ENCODE results near the gene MTG2. TPM values are rescaled to one million over a fixed set of nuclear protein-coding genes. Genes with fewer than 3 reads are reported as not detected.
A peak's percentile ranks its signal among the peaks of the same experiment; 100 is the strongest.

MTG2 gene
- total RNA-seq, 2 donors from 2014 or later: 30.4 to 46.7 TPM

DNA sequence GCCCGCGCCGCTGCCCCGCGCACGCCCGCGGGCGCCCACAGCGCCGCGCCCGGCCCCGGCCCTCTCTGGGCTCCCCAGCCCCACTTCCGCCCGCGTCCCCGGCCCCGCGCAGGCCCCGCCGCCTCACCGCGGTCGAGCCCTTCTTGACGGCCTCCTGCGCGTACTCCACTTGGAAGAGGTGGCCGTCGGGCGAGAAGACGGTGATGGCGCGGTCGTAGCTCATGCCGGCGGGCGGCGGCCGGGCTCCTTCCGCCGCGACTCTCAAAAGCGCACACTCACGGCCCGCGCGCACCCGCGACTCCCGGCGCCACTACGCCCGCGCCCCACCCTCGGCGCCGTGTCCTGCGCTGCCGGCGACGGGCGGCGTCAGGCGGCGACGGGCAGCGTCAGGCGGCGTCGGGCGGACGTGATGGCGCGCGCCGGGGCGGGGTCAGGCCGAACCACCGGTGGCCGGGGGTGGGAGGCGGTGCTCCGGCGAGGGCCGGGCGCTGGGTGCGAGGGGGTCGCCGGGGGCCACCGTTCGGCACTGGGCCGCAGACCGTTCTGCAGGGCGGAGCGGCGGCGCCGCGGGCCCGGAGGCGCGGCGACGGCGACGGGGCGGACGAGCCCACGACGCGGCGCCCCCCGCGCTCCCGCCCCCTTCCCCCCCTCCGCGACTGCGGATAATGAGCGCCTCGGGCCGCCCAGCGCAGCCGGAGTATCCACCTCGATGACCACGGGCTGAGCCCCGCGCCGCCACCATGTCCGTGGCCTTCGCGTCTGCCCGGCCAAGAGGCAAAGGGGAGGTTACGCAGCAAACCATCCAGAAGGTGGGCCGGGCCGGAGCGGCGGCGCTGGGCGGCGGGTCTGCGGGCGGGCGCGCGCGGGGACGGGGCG, 39.5 kb upstream of the MTG2 start, which contains the start of the genes PSMA7 and SS18L1:
TSS of gene PSMA7 (minus strand) at position 314 of the 876 bp plus-strand sequence. CDS start at position 223, 91 bp downstream.
TSS of gene SS18L1 (plus strand) at position 689 of the 876 bp plus-strand sequence. CDS start at position 741, 52 bp downstream.
- no peaks in the 10 kb centered on the region for H3K27me3 ChIP-seq
- TF ChIP-seq, protein P1, sequence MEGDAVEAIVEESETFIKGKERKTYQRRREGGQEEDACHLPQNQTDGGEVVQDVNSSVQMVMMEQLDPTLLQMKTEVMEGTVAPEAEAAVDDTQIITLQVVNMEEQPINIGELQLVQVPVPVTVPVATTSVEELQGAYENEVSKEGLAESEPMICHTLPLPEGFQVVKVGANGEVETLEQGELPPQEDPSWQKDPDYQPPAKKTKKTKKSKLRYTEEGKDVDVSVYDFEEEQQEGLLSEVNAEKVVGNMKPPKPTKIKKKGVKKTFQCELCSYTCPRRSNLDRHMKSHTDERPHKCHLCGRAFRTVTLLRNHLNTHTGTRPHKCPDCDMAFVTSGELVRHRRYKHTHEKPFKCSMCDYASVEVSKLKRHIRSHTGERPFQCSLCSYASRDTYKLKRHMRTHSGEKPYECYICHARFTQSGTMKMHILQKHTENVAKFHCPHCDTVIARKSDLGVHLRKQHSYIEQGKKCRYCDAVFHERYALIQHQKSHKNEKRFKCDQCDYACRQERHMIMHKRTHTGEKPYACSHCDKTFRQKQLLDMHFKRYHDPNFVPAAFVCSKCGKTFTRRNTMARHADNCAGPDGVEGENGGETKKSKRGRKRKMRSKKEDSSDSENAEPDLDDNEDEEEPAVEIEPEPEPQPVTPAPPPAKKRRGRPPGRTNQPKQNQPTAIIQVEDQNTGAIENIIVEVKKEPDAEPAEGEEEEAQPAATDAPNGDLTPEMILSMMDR (IDR thresholded peaks at IDR 0.05): no peak
- peak within 1 kb of the TSS; percentile 68 to 96 for H3K9ac ChIP-seq (ENCODE audit: low read depth in 2 of 2, low read length in 2 of 2)
- no peaks in the 10 kb centered on the region for H3K9me3 ChIP-seq
- H3K27ac ChIP-seq: peak within 1 kb of the TSS; percentile 80
- peaks cover 18% of the 10 kb centered on the region for H3K4me1 ChIP-seq
- peak; percentile 82 for DNase-seq
- intact Hi-C loops (cut with DNase I): no loop called here
- peaks cover 15% of the 10 kb centered on the region for H3K36me3 ChIP-seq
- peak within 1 kb of the TSS; percentile 83 for H3K4me3 ChIP-seq

DNA sequence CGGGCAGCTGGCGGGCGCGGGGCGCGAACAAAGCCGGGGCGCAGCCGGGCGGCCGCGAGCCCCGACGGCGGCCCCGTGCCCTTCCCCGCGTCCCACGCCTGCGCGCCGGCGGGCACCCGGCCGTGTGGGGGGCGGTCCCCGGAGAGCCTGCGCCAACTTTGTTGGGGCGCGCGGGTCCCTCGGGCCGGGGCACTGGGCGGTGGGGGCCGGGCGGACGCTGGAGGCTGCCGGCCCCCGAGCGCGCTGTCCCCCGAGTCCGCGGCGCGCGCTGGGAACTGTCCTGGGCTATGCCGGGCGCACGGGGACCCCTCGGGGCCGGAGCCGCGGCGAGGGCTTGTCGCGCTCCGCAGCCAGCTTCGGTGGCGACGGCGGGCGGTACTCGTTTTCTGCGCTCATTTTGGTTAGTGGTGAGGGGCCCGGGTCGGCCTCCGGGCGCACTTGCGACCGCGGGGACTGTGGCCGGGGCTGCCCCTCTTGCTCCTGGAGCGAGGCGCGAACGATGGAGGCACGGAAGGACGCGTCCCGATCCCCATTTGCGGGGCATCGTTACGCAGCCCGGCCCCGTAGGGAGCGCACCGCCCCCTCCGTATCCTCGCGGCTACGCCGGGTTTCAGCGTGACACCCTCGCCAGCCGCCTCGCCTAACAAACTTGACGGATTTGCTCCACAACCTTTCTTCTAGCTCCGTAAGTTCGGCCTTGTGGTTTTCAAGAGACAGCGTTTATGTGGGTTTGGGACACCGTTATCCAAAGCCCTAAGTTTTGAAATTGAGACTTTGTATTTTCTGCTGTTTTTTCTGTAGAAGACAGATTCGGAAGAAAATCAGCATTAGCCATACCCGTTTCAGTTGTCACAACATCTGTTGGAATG, 38.6 kb upstream of the MTG2 start:
- H3K4me1 ChIP-seq: peaks cover 18% of the 10 kb centered on the region
- no peaks in the 10 kb centered on the region for H3K9me3 ChIP-seq
- H3K36me3 ChIP-seq: peaks cover 9% of the 10 kb centered on the region
- H3K9ac ChIP-seq (ENCODE audit: low read depth in 2 of 2, low read length in 2 of 2): peak overlapping the region; percentile 65 to 76
- peak overlapping the region; percentile 81 for H3K4me3 ChIP-seq
- TF ChIP-seq, protein P1 (IDR thresholded peaks at IDR 0.05): no peak
- peak; percentile 67 for DNase-seq
- peak overlapping the region; percentile 63 for H3K27ac ChIP-seq
- intact Hi-C loops (cut with DNase I): no loop called here
- no peaks in the 10 kb centered on the region for H3K27me3 ChIP-seq

DNA sequence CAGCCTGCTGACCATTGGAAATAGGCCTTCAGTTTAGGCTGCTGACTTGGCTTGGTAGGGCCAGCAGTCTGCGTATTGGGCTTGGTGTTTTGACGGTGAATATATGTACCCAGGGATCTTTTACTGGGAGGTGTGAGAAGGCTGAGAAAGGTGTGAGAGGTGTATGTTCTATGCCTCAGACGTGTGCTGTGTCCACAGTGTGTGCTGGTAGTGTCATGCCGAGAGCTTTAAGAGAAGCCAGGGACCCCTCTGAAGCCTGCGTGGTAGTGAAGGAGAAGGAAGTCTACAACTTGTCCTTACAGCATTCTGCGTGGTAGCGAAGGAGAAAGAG, 37.2 kb upstream of the MTG2 start:
- no peak for DNase-seq
- H3K4me3 ChIP-seq: no peak overlapping the region
- TF ChIP-seq, protein P1 (IDR thresholded peaks at IDR 0.05): no peak
- peaks cover 18% of the 10 kb centered on the region for H3K4me1 ChIP-seq
- H3K9ac ChIP-seq (ENCODE audit: low read depth in 2 of 2, low read length in 2 of 2): no peak overlapping the region
- intact Hi-C loops (cut with DNase I): no loop called here
- no peaks in the 10 kb centered on the region for H3K27me3 ChIP-seq
- H3K27ac ChIP-seq: no peak overlapping the region
- no peaks in the 10 kb centered on the region for H3K36me3 ChIP-seq
- no peaks in the 10 kb centered on the region for H3K9me3 ChIP-seq

DNA sequence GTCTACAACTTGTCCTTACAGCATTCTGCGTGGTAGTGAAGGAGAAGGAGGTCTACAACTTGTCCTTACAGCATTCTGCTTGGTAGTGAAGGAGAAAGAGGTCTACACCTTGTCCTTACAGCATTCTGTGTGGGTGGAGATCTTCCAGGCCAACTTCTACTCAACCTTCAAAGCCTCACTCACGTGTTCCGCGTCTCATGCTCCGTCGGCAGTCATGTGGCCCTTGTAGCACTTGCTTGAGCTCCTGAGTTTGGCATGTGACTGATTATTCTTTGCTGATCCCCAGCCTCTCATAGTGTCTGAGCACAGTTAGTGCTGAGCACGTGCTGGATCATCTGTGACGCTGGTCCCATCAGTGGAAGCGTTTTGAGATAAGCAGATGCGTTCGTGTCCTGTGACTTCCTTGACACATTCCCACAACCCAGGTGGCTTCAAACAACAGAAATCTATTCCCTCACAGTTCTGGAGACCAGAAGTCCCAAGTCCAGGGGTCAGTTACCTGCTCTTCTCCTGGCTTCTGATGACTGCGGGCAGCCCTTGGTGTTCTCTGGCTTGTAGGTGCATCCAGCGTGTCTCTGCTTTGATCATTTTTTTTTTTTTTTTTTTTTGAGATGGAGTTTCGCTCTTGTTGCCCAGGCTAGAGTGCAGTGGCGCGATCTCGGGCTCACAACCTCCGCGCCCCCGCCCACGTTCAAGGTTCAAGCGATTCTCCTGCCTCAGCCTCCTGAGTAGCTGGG, 36.6 kb upstream of the MTG2 start:
- Histone ChIP-seq H3K27ac (no peak overlapping the region), H3K4me1 (peaks cover 14% of the 10 kb centered on the region), H3K9me3 (no peaks in the 10 kb centered on the region), H3K36me3 (no peaks in the 10 kb centered on the region), H3K27me3 (no peaks in the 10 kb centered on the region), H3K4me3 (no peak overlapping the region), H3K9ac (ENCODE audit: low read depth in 2 of 2, low read length in 2 of 2) (no peak overlapping the region)
- no peak for DNase-seq
- TF ChIP-seq, protein P1 (IDR thresholded peaks at IDR 0.05): no peak
- intact Hi-C loops (cut with DNase I): no loop called here

DNA sequence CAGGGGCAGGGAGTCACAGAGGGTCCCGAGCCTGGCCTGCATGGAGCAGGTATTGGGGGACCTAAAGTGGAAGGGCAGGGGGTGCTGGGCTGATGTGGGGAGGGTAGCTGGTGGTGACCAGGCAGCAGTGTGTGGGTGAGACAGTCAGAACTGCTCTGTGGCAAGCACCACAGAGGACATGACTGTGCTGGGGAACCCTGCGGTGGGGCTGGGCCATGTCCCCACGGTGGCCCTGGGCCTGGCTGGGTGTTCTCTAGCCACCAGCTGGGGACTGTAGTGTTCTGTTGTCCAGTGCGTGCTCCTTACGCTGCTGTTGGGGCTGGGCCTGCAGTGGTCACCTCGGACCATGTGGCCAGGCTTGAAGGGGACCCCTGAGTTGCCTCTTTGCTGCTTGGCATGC, 35.7 kb upstream of the MTG2 start:
- intact Hi-C loops (cut with DNase I): no loop called here
- Histone ChIP-seq H3K36me3 (no peaks in the 10 kb centered on the region), H3K27me3 (no peaks in the 10 kb centered on the region), H3K9me3 (no peaks in the 10 kb centered on the region), H3K27ac (no peak overlapping the region), H3K9ac (ENCODE audit: low read depth in 2 of 2, low read length in 2 of 2) (no peak overlapping the region), H3K4me1 (peaks cover 6% of the 10 kb centered on the region), H3K4me3 (no peak overlapping the region)
- TF ChIP-seq, protein P1 (IDR thresholded peaks at IDR 0.05): no peak
- DNase-seq: no peak
